GM12892 (cell line): Measurements from ENCODE around the gene LRCH1.
A peak's percentile ranks its signal among the peaks of the same experiment; 100 is the strongest.
"Not testable (repeated sequence)": the region's sequence is repeated elsewhere in the genome, so short reads cannot be mapped to it uniquely, and the experiment has no call there.

Experiments
- DNase-seq: peaks from one replicate; pipeline ENCODE4 v3.0.0; 2011; ENCODE audit not compliant: insufficient read length
- FAIRE-seq: peaks from 2 replicates; lab custom pipeline; 2011; peaks lifted over from hg19 to GRCh38; lab: Jason Lieb, UNC
- POLR2A ChIP-seq: IDR thresholded peaks from 2 replicates; pipeline ENCODE4 v1.6.1; 2011; ENCODE audit warnings: low read depth, low read length, control low read depth
- POLR2AphosphoS5 ChIP-seq: IDR thresholded peaks from 2 replicates; pipeline ENCODE4 v1.6.1; 2011; ENCODE audit warnings: low read depth, low read length, control low read depth
- TAF1 ChIP-seq: IDR thresholded peaks from 2 replicates; pipeline ENCODE4 v1.6.1; 2011; ENCODE audit warnings: low read depth, mild to moderate bottlenecking, control low read depth, low read length, borderline replicate concordance

Gene LRCH1

GRCh38 chr13:46748300-46748699 is 195.3 kb downstream of the LRCH1 start:
- DNase-seq (no peak), FAIRE-seq (peak; percentile 70)
- TF ChIP-seq TAF1, result no peak
- no peak for TF ChIP-seq POLR2A
- TF ChIP-seq POLR2AphosphoS5, result no peak

GRCh38 chr13:46749951-46750350 is 197.0 kb downstream of the LRCH1 start:
- TF ChIP-seq POLR2AphosphoS5 (no peak), POLR2A (no peak), TAF1 (no peak)
- no peak for DNase-seq
- no peak for FAIRE-seq

GRCh38 chr13:46751811-46752635 is 199.1 kb downstream of the LRCH1 start:
- TF ChIP-seq POLR2A (peak; percentile 48), TAF1 (no peak)
- FAIRE-seq (peak; percentile 46), DNase-seq (no peak)

- FAIRE-seq (no peak), DNase-seq (no peak)
- TF ChIP-seq POLR2AphosphoS5 (no peak), TAF1 (no peak), POLR2A (no peak)
These were observed 200.2 kb downstream of the LRCH1 start for GRCh38 chr13:46753137-46753536.

DNA sequence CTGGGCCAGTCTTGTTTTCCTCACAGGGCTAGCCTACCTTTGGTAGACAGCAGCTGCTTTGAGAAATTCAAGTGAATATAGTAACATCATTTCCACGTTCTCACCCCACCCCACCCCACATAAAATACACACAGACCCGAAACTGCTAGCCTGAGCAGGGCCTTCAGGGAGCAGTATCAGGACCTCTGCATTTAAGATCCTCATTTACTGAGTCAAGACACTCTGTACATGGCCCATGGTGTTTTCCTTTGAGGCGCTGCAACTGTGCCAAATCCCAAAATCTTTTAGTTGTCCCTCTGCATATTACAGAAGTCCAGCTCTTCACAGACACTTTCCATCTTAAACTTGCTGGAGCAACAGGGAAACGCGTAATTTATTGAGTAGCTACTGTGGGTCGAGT is 200.9 kb downstream of the LRCH1 start:
- DNase-seq, result no peak
- peak; percentile 54 for FAIRE-seq
- TF ChIP-seq POLR2AphosphoS5 (peak; percentile 61), TAF1 (no peak), POLR2A (peak; percentile 59)

- FAIRE-seq (no peak), DNase-seq (no peak)
- TF ChIP-seq TAF1 (no peak), POLR2A (no peak), POLR2AphosphoS5 (no peak)
These were observed 201.8 kb downstream of the LRCH1 start for GRCh38 chr13:46754812-46755211.

GRCh38 chr13:46755508-46755907 is 202.5 kb downstream of the LRCH1 start:
- FAIRE-seq, result not testable (repeated sequence)

GRCh38 chr13:46756977-46757376 is 204.0 kb downstream of the LRCH1 start:
- no peak for FAIRE-seq
- TF ChIP-seq POLR2A, result no peak
- no peak for TF ChIP-seq POLR2AphosphoS5
- no peak for TF ChIP-seq TAF1
- no peak for DNase-seq

More at GRCh38 chr13:46755508-46755907, 202.5 kb downstream of the LRCH1 start:
- DNase-seq, result not testable (repeated sequence)

DNA sequence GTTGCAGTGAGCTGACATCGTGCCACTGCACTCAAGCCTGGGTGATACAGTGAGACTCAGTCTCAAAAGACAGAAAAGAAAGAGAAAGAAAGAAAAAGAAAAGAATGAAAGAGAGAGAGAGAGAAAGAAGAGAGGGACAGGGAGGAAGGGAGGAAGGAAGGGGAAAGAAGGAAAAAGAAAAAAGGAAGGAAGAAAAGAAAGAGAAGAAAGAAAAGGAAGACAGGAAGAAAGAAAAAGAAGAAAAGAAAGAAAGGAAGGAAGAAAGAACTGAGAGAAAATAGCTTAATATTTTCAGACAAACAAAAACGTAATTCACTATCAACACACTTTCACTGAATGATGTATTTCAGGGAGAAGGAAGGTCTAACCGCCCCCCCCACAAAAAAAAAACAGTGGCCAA is 204.7 kb downstream of the LRCH1 start:
- FAIRE-seq (no peak), DNase-seq (no peak)
- TF ChIP-seq TAF1, result no peak
- TF ChIP-seq POLR2AphosphoS5, result no peak
- TF ChIP-seq POLR2A, result no peak

GRCh38 chr13:46759846-46760245 is 206.9 kb downstream of the LRCH1 start:
- TF ChIP-seq POLR2A (no peak), TAF1 (no peak), POLR2AphosphoS5 (no peak)
- FAIRE-seq (no peak), DNase-seq (no peak)

- TF ChIP-seq TAF1 (no peak), POLR2A (no peak), POLR2AphosphoS5 (no peak)
- FAIRE-seq, result no peak
- no peak for DNase-seq
These were observed 208.2 kb downstream of the LRCH1 start for GRCh38 chr13:46761174-46761573.

- no peak for FAIRE-seq
- TF ChIP-seq POLR2A, result no peak
- no peak for TF ChIP-seq POLR2AphosphoS5
- no peak for TF ChIP-seq TAF1
- no peak for DNase-seq
These were observed 208.9 kb downstream of the LRCH1 start for GRCh38 chr13:46761866-46762265.

DNA sequence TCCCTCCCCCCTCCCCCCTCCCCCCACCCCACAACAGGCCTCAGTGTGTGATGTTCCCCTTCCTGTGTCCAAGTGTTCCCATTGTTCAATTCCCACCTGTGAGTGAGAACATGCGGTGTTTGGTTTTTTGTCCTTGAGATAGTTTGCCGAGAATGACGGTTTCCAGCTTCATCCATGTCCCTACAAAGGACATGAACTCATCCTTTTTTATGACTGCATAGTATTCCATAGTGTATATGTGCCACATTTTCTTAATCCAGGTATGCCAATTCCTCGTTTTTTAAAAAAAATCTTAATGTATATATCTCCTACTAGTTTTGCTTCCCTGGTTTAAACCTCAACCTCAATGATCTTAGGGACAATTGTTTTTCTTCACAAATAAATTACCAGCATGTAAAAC is 217.0 kb downstream of the LRCH1 start:
- not testable (repeated sequence) for FAIRE-seq, DNase-seq
